Gastroesophageal sphincter (tissue), 4 donors: ENCODE measurements around the gene S100A4. TPM values are rescaled to one million over a fixed set of nuclear protein-coding genes. Genes with fewer than 3 reads are reported as not detected.
A peak's percentile ranks its signal among the peaks of the same experiment; 100 is the strongest.
"Not testable (repeated sequence)": the region's sequence is repeated elsewhere in the genome, so short reads cannot be mapped to it uniquely, and the experiment has no call there.

Source experiments
- ATAC-seq: fragments of 150-250 bp; one replicate; pipeline ENCODE4 v1.9.1; 2016; ENCODE audit warnings: mild to moderate bottlenecking, moderate library complexity
- H3K27ac ChIP-seq, 4 donors: fragments of 200-600 bp; sonication (generic) in 3 of 4; 1 replicate in 3 of 4; 2 replicates in 1 of 4; pipeline ENCODE4 v1.5.1; 2016 to 2019
- H3K27me3 ChIP-seq: fragments of 200-600 bp; sonication (generic); one replicate; pipeline ENCODE4 v1.5.1; 2019
- H3K36me3 ChIP-seq, 2 donors: fragments of 200-600 bp; sonication (generic); one replicate each; pipeline ENCODE4 v1.5.1; 2019; ENCODE audit warnings: control low read depth in 1 of 2
- H3K4me1 ChIP-seq, 3 donors: fragments of 200-600 bp; sonication (generic); 1 replicate in 2 of 3; 2 replicates in 1 of 3; pipeline ENCODE4 v1.5.1; 2016 to 2019; ENCODE audit warnings: control low read depth in 2 of 3
- H3K4me3 ChIP-seq, 2 donors: fragments of 200-600 bp; sonication (generic); one replicate each; pipeline ENCODE4 v1.5.1; 2019; ENCODE audit warnings: mild to moderate bottlenecking in 1 of 2, moderate library complexity in 1 of 2
- H3K9me3 ChIP-seq, 3 donors: fragments of 200-600 bp; sonication (generic); one replicate each; pipeline ENCODE4 v1.5.1; 2017 to 2019; ENCODE audit warnings: control low read depth in 2 of 3
- EP300 ChIP-seq: sonication (generic); formaldehyde crosslinking; IDR thresholded peaks from one replicate; pipeline ENCODE4 v1.6.1; 2017; ENCODE audit warnings: antibody characterized with exemption, mild to moderate bottlenecking
- POLR2A ChIP-seq, 2 donors: fragments of 450-650 bp; IDR thresholded peaks; one replicate each; pipeline ENCODE4 v1.6.1; 2017; ENCODE audit warnings: antibody characterized with exemption in 2 of 2, mild to moderate bottlenecking in 2 of 2, moderate library complexity in 1 of 2
- POLR2AphosphoS5 ChIP-seq: sonication (generic); formaldehyde crosslinking; IDR thresholded peaks from one replicate; pipeline ENCODE4 v1.6.1; 2017; ENCODE audit warnings: antibody characterized with exemption
- WGBS, 2 donors: methylation state at CpG; one replicate each; pipeline ENCODE4 v1.1.5; 2018; ENCODE audit warnings: low coverage in 1 of 2; 5-methylcytosine and 5-hydroxymethylcytosine counted together
- total RNA-seq, 4 donors: library from RNA; depleted of rRNA; stranded (reverse); fragments of >200 nt; gene quantifications; one replicate each; pipeline ENCODE4 v1.1.0, GENCODE V29; 2016
- TF ChIP-seq, protein P1 (sequence below), 4 experiments: fragments of 200-600 bp in 2 of 4; fragments of 450-650 bp in 2 of 4; sonication (generic) in 1 of 4; IDR thresholded peaks; one replicate each; pipeline ENCODE4 v1.5.1; 2017 to 2019; ENCODE audit warnings: antibody characterized with exemption in 4 of 4, mild to moderate bottlenecking in 2 of 4, moderate library complexity in 2 of 4

The S100A4 gene
- total RNA-seq, 4 donors from 2014 or later: 135 to 345 (median 259) TPM

GRCh38 chr1:153525088-153525728, 20.4 kb downstream of the S100A4 start:
- ATAC-seq: peak; percentile 87
- no peak overlapping the region for H3K27ac ChIP-seq
- peaks cover 0 to 4% of the 10 kb centered on the region in 2 donors for H3K36me3 ChIP-seq
- 27 to 60% methylated on average over 1 to 2 of the region's 3 CpGs for WGBS, 2 donors
- H3K4me1 ChIP-seq: peaks cover 0 to 8% (median 0%) of the 10 kb centered on the region in 3 donors
- no peak for TF ChIP-seq POLR2A (IDR thresholded peaks at IDR 0.05)
- TF ChIP-seq, protein P1, sequence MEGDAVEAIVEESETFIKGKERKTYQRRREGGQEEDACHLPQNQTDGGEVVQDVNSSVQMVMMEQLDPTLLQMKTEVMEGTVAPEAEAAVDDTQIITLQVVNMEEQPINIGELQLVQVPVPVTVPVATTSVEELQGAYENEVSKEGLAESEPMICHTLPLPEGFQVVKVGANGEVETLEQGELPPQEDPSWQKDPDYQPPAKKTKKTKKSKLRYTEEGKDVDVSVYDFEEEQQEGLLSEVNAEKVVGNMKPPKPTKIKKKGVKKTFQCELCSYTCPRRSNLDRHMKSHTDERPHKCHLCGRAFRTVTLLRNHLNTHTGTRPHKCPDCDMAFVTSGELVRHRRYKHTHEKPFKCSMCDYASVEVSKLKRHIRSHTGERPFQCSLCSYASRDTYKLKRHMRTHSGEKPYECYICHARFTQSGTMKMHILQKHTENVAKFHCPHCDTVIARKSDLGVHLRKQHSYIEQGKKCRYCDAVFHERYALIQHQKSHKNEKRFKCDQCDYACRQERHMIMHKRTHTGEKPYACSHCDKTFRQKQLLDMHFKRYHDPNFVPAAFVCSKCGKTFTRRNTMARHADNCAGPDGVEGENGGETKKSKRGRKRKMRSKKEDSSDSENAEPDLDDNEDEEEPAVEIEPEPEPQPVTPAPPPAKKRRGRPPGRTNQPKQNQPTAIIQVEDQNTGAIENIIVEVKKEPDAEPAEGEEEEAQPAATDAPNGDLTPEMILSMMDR (IDR thresholded peaks at IDR 0.05): peak in 1 of 4 experiments; percentile 8
- no peaks in the 10 kb centered on the region for H3K9me3 ChIP-seq
- no peak overlapping the region for H3K4me3 ChIP-seq
- no peaks in the 10 kb centered on the region for H3K27me3 ChIP-seq

DNA sequence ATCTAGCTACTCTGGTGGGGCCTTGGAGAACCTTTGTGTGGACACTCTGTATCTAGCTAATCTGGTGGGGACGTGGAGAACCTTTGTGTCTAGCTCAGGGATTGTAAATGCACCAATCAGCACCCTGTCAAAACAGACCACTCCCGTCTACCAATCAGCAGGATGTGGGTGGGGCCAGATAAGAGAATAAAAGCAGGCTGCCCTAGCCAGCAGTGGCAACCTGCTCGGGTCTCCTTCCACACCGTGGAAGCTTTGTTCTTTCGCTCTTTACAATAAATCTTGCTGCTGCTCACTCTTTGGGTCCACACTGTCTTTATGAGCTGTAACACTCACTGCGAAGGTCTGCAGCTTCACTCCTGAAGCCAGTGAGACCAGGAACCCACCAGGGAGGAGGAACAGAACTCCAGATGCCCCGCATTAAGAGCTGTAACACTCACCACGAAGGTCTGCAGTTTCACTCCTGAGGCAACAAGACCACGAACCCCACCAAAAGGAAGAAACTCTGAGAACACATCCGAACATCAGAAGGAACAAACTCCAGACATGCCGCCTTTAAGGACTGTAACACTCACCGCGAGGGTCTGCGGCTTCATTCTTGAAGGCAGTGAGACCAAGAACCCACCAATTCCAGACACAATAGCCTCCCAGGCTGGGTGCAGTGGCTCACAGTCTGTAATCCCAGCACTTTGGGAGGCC, 23.1 kb downstream of the S100A4 start:
- not testable (repeated sequence) for H3K4me1 ChIP-seq, H3K4me3 ChIP-seq, H3K27me3 ChIP-seq, H3K36me3 ChIP-seq, ATAC-seq, H3K9me3 ChIP-seq, H3K27ac ChIP-seq
- 59 to 87% methylated on average over 3 to 6 of the region's 14 CpGs for WGBS, 2 donors

DNA sequence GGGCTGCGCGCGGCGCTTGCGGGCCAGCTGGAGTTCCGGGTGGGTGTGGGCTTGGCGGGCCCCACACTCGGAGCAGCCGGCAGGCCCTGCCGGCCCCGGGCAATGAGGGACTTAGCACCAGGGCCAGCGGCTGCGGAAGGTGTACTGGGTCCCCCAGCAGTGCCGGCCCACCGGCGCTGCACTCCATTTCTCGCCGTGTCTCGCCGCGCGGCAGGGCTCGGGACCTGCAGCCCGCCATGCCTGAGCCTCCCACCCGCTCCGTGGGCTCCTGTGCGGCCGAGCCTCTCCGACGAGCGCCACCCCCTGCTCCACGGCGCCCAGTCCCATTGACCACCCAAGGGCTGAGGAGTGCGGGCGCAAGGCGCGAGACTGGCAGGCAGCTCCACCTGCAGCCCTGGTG, 23.8 kb downstream of the S100A4 start:
- H3K4me3 ChIP-seq, H3K4me1 ChIP-seq, ATAC-seq, H3K9me3 ChIP-seq, H3K27ac ChIP-seq, H3K36me3 ChIP-seq, H3K27me3 ChIP-seq: not testable (repeated sequence)
- 95% methylated on average over 12 of the region's 37 CpGs; no CpG with 5 or more reads in 1 of the 2 donors for WGBS, 2 donors

- H3K27me3 ChIP-seq: no peaks in the 10 kb centered on the region
- no peak overlapping the region for H3K4me3 ChIP-seq
- no peak overlapping the region for H3K27ac ChIP-seq
- peaks cover 0 to 6% (median 0%) of the 10 kb centered on the region in 3 donors for H3K4me1 ChIP-seq
- WGBS, 2 donors: 89% methylated on average over 3 to 4 of the region's 4 CpGs
- no peaks in the 10 kb centered on the region for H3K9me3 ChIP-seq
- TF ChIP-seq, protein P1 (IDR thresholded peaks at IDR 0.05): no peak
- TF ChIP-seq EP300: no peak
- no peak for TF ChIP-seq POLR2A (IDR thresholded peaks at IDR 0.05)
- no peak for TF ChIP-seq POLR2AphosphoS5
- H3K36me3 ChIP-seq: no peaks in the 10 kb centered on the region
- ATAC-seq: no peak
Measured at GRCh38 chr1:153520818-153521476, 24.7 kb downstream of the S100A4 start.

DNA sequence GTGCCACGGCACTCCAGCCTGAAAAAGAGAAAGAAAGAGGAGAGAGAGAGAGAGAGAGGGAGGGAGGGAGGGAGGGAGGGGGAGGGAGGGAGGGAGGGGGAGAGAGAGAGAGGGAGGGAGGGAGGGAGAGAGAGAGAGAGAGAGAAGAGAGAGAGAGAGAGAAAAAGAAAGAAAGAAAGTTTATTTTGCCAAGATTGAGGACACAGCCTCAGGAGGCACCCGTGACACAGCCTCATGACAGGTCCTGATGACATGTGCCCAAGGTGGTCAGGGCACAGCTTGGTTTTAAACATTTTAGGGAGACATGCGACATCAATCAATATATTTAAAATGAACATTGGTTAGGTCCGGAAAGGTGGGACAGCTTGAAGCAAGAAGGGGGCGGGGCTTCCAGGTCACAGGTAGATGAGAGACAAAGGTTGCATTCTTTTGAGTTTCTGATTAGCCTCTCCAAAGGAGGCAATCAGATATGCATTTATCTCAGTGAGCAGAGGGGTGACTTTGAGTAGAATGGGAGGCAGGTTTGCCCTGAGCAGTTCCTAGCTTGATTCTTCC, 25.4 kb downstream of the S100A4 start:
- not testable (repeated sequence) for H3K4me1 ChIP-seq, H3K9me3 ChIP-seq, ATAC-seq, H3K27me3 ChIP-seq, H3K27ac ChIP-seq, H3K4me3 ChIP-seq, H3K36me3 ChIP-seq
- WGBS, 2 donors: 78 to 84% methylated on average over 4 to 5 of the region's 5 CpGs

DNA sequence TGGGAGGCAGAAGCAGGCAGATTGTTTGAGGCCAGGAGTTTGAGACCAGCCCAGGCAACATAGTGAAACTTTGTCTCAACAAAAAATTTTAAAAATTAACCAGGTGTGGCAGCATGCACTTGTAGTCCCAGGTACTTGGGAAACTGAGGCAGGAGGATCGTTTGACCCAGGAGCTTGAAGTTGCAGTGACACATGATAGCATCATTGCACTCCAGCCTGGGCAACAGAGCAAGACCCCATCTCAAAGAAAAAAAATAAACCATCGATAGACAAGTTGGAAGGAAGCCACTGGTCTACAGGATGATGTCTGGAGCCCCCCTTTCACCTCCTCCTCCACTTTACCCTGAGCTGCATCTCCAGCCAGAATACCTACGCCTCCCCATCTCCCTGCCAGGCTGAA, 26.4 kb downstream of the S100A4 start:
- no peak for ATAC-seq
- 80 to 96% methylated on average over 1 to 3 of the region's 3 CpGs for WGBS, 2 donors
- no peak overlapping the region for H3K4me3 ChIP-seq
- H3K4me1 ChIP-seq: peaks cover 0 to 6% (median 0%) of the 10 kb centered on the region in 3 donors
- no peaks in the 10 kb centered on the region for H3K36me3 ChIP-seq
- no peaks in the 10 kb centered on the region for H3K9me3 ChIP-seq
- TF ChIP-seq POLR2A (IDR thresholded peaks at IDR 0.05): no peak
- TF ChIP-seq POLR2AphosphoS5: no peak
- TF ChIP-seq EP300: no peak
- TF ChIP-seq, protein P1 (IDR thresholded peaks at IDR 0.05): no peak
- H3K27me3 ChIP-seq: no peaks in the 10 kb centered on the region
- no peak overlapping the region for H3K27ac ChIP-seq
